ENCODE data around the gene ADGRL1. TPM values are rescaled to one million over a fixed set of nuclear protein-coding genes. Genes with fewer than 3 reads are reported as not detected.
A peak's percentile ranks its signal among the peaks of the same experiment; 100 is the strongest.
"Not testable (repeated sequence)": the region's sequence is repeated elsewhere in the genome, so short reads cannot be mapped to it uniquely, and the experiment has no call there.

Gene ADGRL1
- total RNA-seq, 5 donors from 2014 or later (not counting 1 experiment from before 2014, with no cell fraction given): 19.9 to 31.2 (median 28.0) TPM

DNA sequence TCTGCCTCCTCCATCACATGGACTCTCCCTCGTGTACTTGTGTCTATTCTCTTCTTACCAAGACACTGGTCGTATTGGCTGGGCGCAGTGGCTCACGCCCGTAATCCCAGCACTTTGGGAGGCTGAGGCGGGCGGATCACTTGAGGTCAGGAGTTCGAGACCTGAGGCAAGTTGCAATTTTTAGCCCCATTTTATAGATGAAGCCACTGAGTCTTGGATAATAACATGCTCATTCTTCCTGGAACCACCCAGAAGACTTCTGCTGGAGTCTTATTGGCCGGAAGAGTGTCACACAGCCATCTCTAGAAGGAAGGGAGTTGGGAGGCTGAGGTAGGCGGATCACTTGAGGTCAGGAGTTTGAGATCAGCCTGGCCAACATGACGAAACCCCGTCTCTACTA lies 37.7 kb upstream of the ADGRL1 start:
- H3K4me3 ChIP-seq (ENCODE audit: control insufficient read depth in 1 of 2, extremely low read depth in 1 of 2, low read length in 1 of 2); H3K36me3 Mint-ChIP-seq; H3K27me3 ChIP-seq (replicated peaks in 1 of 2; ENCODE audit: control insufficient read depth in 2 of 2, extremely low read depth in 1 of 2, insufficient read depth in 2 of 2, low read length in 1 of 2); H3K9me3 ChIP-seq; ATAC-seq (replicated peaks in 1 of 4); DNase-seq; CTCF ChIA-PET; H3K36me3 ChIP-seq (ENCODE audit: control insufficient read depth in 2 of 2, extremely low read depth in 1 of 2, insufficient read depth in 1 of 2, low read length in 1 of 2); H3K27ac Mint-ChIP-seq; H3K27ac ChIP-seq (ENCODE audit: low read length); H3K9me3 Mint-ChIP-seq; H3K27me3 Mint-ChIP-seq; H3K4me1 Mint-ChIP-seq; POLR2A ChIA-PET; H3K4me3 Mint-ChIP-seq: not testable (repeated sequence)
- WGBS (ENCODE audit: insufficient coverage): 94% methylated on average over 6 of the region's 12 CpGs
- H3K4me1 ChIP-seq (ENCODE audit: control insufficient read depth in 1 of 2, extremely low read depth in 1 of 2, insufficient read depth in 2 of 2, low read length in 2 of 2): peaks cover 0 to 14% of the 10 kb centered on the region in 2 experiments

DNA sequence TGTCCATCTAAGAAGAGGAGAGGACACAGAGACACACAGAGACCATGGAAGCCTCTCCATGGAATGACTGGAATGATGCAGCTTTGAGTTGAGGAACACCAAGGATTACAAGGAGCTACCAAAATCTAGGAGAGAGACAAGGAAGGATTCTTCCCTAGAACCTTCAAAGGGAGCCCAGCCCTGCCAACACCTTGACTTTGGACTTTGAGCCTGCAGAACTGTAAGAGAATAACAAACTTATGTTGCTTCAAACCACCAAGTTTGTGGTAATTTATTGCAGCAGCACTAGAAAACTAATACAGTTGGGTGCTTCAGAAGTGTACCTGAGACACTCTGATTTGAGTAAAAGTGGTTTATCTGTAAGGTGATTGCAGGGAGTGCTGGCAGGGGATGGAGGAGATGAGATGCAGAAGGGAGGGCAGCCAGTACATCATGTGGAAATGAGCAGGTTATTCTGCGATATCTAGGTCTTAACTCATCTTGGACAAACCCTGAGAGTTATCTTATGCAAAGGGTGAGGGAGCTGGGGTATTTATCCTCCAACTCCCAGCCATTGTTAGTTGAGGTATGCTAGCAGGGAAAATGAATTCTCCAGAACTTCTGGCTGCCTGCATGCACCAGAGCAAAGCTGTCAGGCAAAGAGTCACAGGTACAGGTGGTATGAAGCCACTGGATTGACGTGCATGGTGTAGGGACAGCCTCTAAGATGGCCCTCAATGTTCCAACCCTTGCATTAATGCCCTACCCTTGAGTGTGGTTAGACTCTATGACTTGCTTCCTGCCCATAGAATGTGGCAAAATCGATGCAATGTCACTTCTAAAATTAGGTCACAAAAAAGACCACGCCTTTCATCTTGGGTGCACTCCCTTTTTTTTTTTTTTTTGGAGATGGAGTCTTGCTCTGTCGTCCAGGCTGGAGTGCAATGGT lies 31.3 kb upstream of the ADGRL1 start:
- Mint-ChIP-seq H3K4me1 (peaks cover 0 to 11% (median 3%) of the 10 kb centered on the region in 3 donors), H3K27ac (no peak overlapping the region), H3K27me3 (no peaks in the 10 kb centered on the region), H3K9me3 (no peaks in the 10 kb centered on the region), H3K36me3 (no peaks in the 10 kb centered on the region), H3K4me3 (no peak overlapping the region)
- ChIA-PET POLR2A (no interaction called here), CTCF (interaction anchor here in 1 of 2 donors (0.7 kb wide), 2 partner anchors 13 to 255 kb away, joined by 3 read pairs; no protein-coding TSS in a partner anchor)
- DNase-seq (peak in 1 of 35 experiments; percentile 19), ATAC-seq (replicated peaks in 1 of 4) (peak in 2 of 4 experiments; percentile 40 to 55)
- H3K27ac ChIP-seq (ENCODE audit: low read length): no peak overlapping the region
- no peak overlapping the region for H3K4me3 ChIP-seq (ENCODE audit: control insufficient read depth in 1 of 2, extremely low read depth in 1 of 2, low read length in 1 of 2)
- peaks cover 0 to 10% of the 10 kb centered on the region in 2 experiments for H3K4me1 ChIP-seq (ENCODE audit: control insufficient read depth in 1 of 2, extremely low read depth in 1 of 2, insufficient read depth in 2 of 2, low read length in 2 of 2)
- no peaks in the 10 kb centered on the region for H3K27me3 ChIP-seq (replicated peaks in 1 of 2; ENCODE audit: control insufficient read depth in 2 of 2, extremely low read depth in 1 of 2, insufficient read depth in 2 of 2, low read length in 1 of 2)
- no peaks in the 10 kb centered on the region for H3K9me3 ChIP-seq
- WGBS (ENCODE audit: insufficient coverage): 80% methylated on average over 1 of the region's 5 CpGs
- no peaks in the 10 kb centered on the region for H3K36me3 ChIP-seq (ENCODE audit: control insufficient read depth in 2 of 2, extremely low read depth in 1 of 2, insufficient read depth in 1 of 2, low read length in 1 of 2)

GRCh38 chr19:14232945-14233344 lies 27.0 kb upstream of the ADGRL1 start:
- CTCF ChIA-PET; POLR2A ChIA-PET; H3K27me3 Mint-ChIP-seq; H3K27ac ChIP-seq (ENCODE audit: low read length); H3K27ac Mint-ChIP-seq; H3K9me3 ChIP-seq; ATAC-seq (replicated peaks in 1 of 4); DNase-seq; H3K36me3 ChIP-seq (ENCODE audit: control insufficient read depth in 2 of 2, extremely low read depth in 1 of 2, insufficient read depth in 1 of 2, low read length in 1 of 2); H3K36me3 Mint-ChIP-seq; H3K27me3 ChIP-seq (replicated peaks in 1 of 2; ENCODE audit: control insufficient read depth in 2 of 2, extremely low read depth in 1 of 2, insufficient read depth in 2 of 2, low read length in 1 of 2); H3K4me3 Mint-ChIP-seq; H3K4me3 ChIP-seq (ENCODE audit: control insufficient read depth in 1 of 2, extremely low read depth in 1 of 2, low read length in 1 of 2); H3K9me3 Mint-ChIP-seq: not testable (repeated sequence)
- peaks cover 0 to 17% of the 10 kb centered on the region in 2 experiments for H3K4me1 ChIP-seq (ENCODE audit: control insufficient read depth in 1 of 2, extremely low read depth in 1 of 2, insufficient read depth in 2 of 2, low read length in 2 of 2)
- no CpG with 5 or more reads among the region's 4 CpGs for WGBS (ENCODE audit: insufficient coverage)
- peaks cover 7 to 20% (median 10%) of the 10 kb centered on the region in 3 donors for H3K4me1 Mint-ChIP-seq

- H3K27me3 ChIP-seq (replicated peaks in 1 of 2; ENCODE audit: control insufficient read depth in 2 of 2, extremely low read depth in 1 of 2, insufficient read depth in 2 of 2, low read length in 1 of 2); H3K4me1 ChIP-seq (ENCODE audit: control insufficient read depth in 1 of 2, extremely low read depth in 1 of 2, insufficient read depth in 2 of 2, low read length in 2 of 2); H3K27me3 Mint-ChIP-seq; ATAC-seq (replicated peaks in 1 of 4); POLR2A ChIA-PET; H3K27ac ChIP-seq (ENCODE audit: low read length); H3K9me3 ChIP-seq; H3K36me3 Mint-ChIP-seq; H3K9me3 Mint-ChIP-seq; H3K36me3 ChIP-seq (ENCODE audit: control insufficient read depth in 2 of 2, extremely low read depth in 1 of 2, insufficient read depth in 1 of 2, low read length in 1 of 2); DNase-seq; CTCF ChIA-PET: not testable (repeated sequence)
- H3K4me1 Mint-ChIP-seq: peaks cover 6 to 13% (median 10%) of the 10 kb centered on the region in 3 donors
- peak overlapping the region in 1 of 3 donors; percentile 49 for H3K4me3 Mint-ChIP-seq
- H3K4me3 ChIP-seq (ENCODE audit: control insufficient read depth in 1 of 2, extremely low read depth in 1 of 2, low read length in 1 of 2): peak overlapping the region in 1 of 2 donors; percentile 15
- H3K27ac Mint-ChIP-seq: peak overlapping the region in 1 of 2 donors; percentile 8
- WGBS (ENCODE audit: insufficient coverage): 11% methylated on average over 3 of the region's 17 CpGs
These were observed 22.6 kb upstream of the ADGRL1 start for GRCh38 chr19:14228446-14229071.

GRCh38 chr19:14226498-14226897 lies 20.5 kb upstream of the ADGRL1 start:
- H3K27me3 Mint-ChIP-seq; H3K27ac ChIP-seq (ENCODE audit: low read length); H3K36me3 Mint-ChIP-seq; H3K9me3 Mint-ChIP-seq; CTCF ChIA-PET; H3K27ac Mint-ChIP-seq; DNase-seq; H3K9me3 ChIP-seq; H3K36me3 ChIP-seq (ENCODE audit: control insufficient read depth in 2 of 2, extremely low read depth in 1 of 2, insufficient read depth in 1 of 2, low read length in 1 of 2); H3K4me3 ChIP-seq (ENCODE audit: control insufficient read depth in 1 of 2, extremely low read depth in 1 of 2, low read length in 1 of 2); H3K4me3 Mint-ChIP-seq; ATAC-seq (replicated peaks in 1 of 4); H3K27me3 ChIP-seq (replicated peaks in 1 of 2; ENCODE audit: control insufficient read depth in 2 of 2, extremely low read depth in 1 of 2, insufficient read depth in 2 of 2, low read length in 1 of 2): not testable (repeated sequence)
- WGBS (ENCODE audit: insufficient coverage): no CpG with 5 or more reads among the region's 6 CpGs
- H3K4me1 Mint-ChIP-seq: peaks cover 9 to 15% (median 14%) of the 10 kb centered on the region in 3 donors
- H3K4me1 ChIP-seq (ENCODE audit: control insufficient read depth in 1 of 2, extremely low read depth in 1 of 2, insufficient read depth in 2 of 2, low read length in 2 of 2): peaks cover 0 to 13% of the 10 kb centered on the region in 2 experiments
- POLR2A ChIA-PET: interaction anchor here in 1 of 2 donors (0.6 kb wide), 1 partner anchor 75 kb away, joined by 9 read pairs; no protein-coding TSS in a partner anchor

GRCh38 chr19:14222886-14223285 lies 16.9 kb upstream of the ADGRL1 start:
- ChIA-PET CTCF (interaction anchor here (0.6 to 0.7 kb wide), 4 partner anchors 283 to 1056 kb away, joined by 3 to 4 read pairs (median 3); no protein-coding TSS in a partner anchor), POLR2A (no interaction called here)
- Histone ChIP-seq H3K27ac (ENCODE audit: low read length) (no peak overlapping the region), H3K36me3 (ENCODE audit: control insufficient read depth in 2 of 2, extremely low read depth in 1 of 2, insufficient read depth in 1 of 2, low read length in 1 of 2) (no peaks in the 10 kb centered on the region), H3K9me3 (no peaks in the 10 kb centered on the region), H3K4me3 (ENCODE audit: control insufficient read depth in 1 of 2, extremely low read depth in 1 of 2, low read length in 1 of 2) (no peak overlapping the region), H3K27me3 (replicated peaks in 1 of 2; ENCODE audit: control insufficient read depth in 2 of 2, extremely low read depth in 1 of 2, insufficient read depth in 2 of 2, low read length in 1 of 2) (no peaks in the 10 kb centered on the region), H3K4me1 (ENCODE audit: control insufficient read depth in 1 of 2, extremely low read depth in 1 of 2, insufficient read depth in 2 of 2, low read length in 2 of 2) (peaks cover 0 to 8% of the 10 kb centered on the region in 2 experiments)
- ATAC-seq (replicated peaks in 1 of 4) (no peak), DNase-seq (no peak)
- no peaks in the 10 kb centered on the region for H3K9me3 Mint-ChIP-seq
- peaks cover 8 to 12% (median 11%) of the 10 kb centered on the region in 3 donors for H3K4me1 Mint-ChIP-seq
- H3K27me3 Mint-ChIP-seq: no peaks in the 10 kb centered on the region
- 91% methylated on average over 6 of the region's 16 CpGs for WGBS (ENCODE audit: insufficient coverage)
- no peaks in the 10 kb centered on the region for H3K36me3 Mint-ChIP-seq
- no peak overlapping the region for H3K4me3 Mint-ChIP-seq
- H3K27ac Mint-ChIP-seq: no peak overlapping the region

Data from T-cell (primary cell).